Astrocyte (in vitro differentiated cells and primary cell): ENCODE measurements around the gene DNAL1. TPM values are rescaled to one million over a fixed set of nuclear protein-coding genes. Genes with fewer than 3 reads are reported as not detected.
A peak's percentile ranks its signal among the peaks of the same experiment; 100 is the strongest.

ENCODE experiments used
- DNase-seq: peaks from one replicate; pipeline ENCODE4 v3.0.0-alpha.2; 2010; ENCODE audit warnings: low read depth
- FAIRE-seq: peaks from 2 replicates; lab custom pipeline; 2011; peaks lifted over from hg19 to GRCh38; lab: Jason Lieb, UNC
- H2AFZ ChIP-seq: 2 replicates; pipeline ENCODE4 v1.6.0; 2012; ENCODE audit warnings: low read depth, low read length, inconsistent platforms
- H3K27ac ChIP-seq: 2 replicates; pipeline ENCODE4 v1.5.1; 2011; ENCODE audit warnings: low read depth, low read length, inconsistent platforms
- H3K27me3 ChIP-seq: 2 replicates; pipeline ENCODE4 v1.6.0; 2011; ENCODE audit warnings: low read length, inconsistent platforms; ENCODE audit not compliant: insufficient read depth
- H3K36me3 ChIP-seq: 2 replicates; pipeline ENCODE4 v1.5.1; 2011; ENCODE audit warnings: low read length, inconsistent platforms; ENCODE audit not compliant: insufficient read depth
- H3K4me1 ChIP-seq: 2 replicates; pipeline ENCODE4 v1.5.1; 2011; ENCODE audit warnings: low read length, inconsistent platforms; ENCODE audit not compliant: insufficient read depth
- H3K4me2 ChIP-seq: 2 replicates; pipeline ENCODE4 v1.6.0; 2012; ENCODE audit warnings: low read length, inconsistent platforms
- H3K4me3 ChIP-seq: 2 replicates; pipeline ENCODE4 v1.5.1; 2011; ENCODE audit warnings: low read depth, mild to moderate bottlenecking, low read length, inconsistent platforms; ENCODE audit not compliant: insufficient read depth
- H3K79me2 ChIP-seq: 2 replicates; pipeline ENCODE4 v1.6.0; 2012; ENCODE audit warnings: mild to moderate bottlenecking, low read length, inconsistent platforms; ENCODE audit not compliant: insufficient read depth
- H3K9ac ChIP-seq: 2 replicates; pipeline ENCODE4 v1.6.0; 2012; ENCODE audit warnings: mild to moderate bottlenecking, low read length, inconsistent platforms
- H3K9me3 ChIP-seq: 2 replicates; pipeline ENCODE4 v1.5.1; 2012; ENCODE audit warnings: low read depth, mild to moderate bottlenecking, low read length, inconsistent platforms; ENCODE audit not compliant: insufficient read depth
- H4K20me1 ChIP-seq: 2 replicates; pipeline ENCODE4 v1.6.0; 2012; ENCODE audit warnings: low read length, inconsistent platforms; ENCODE audit not compliant: insufficient read depth
- H3K27ac Mint-ChIP-seq: one replicate; pipeline ENCODE4 v1.8.0; 2021; ENCODE audit warnings: mild to moderate bottlenecking, mixed read lengths; ENCODE audit not compliant: unreplicated experiment
- H3K27me3 Mint-ChIP-seq: one replicate; pipeline ENCODE4 v1.8.0; 2021; ENCODE audit warnings: low read depth, mixed read lengths; ENCODE audit not compliant: unreplicated experiment
- H3K36me3 Mint-ChIP-seq: one replicate; pipeline ENCODE4 v1.8.0; 2021; ENCODE audit warnings: low read depth, mixed read lengths; ENCODE audit not compliant: unreplicated experiment
- H3K4me1 Mint-ChIP-seq: one replicate; pipeline ENCODE4 v1.8.0; 2021; ENCODE audit warnings: low read depth, mixed read lengths; ENCODE audit not compliant: unreplicated experiment
- H3K4me3 Mint-ChIP-seq: one replicate; pipeline ENCODE4 v1.8.0; 2021; ENCODE audit warnings: mild to moderate bottlenecking, moderate library complexity, mixed read lengths; ENCODE audit not compliant: unreplicated experiment
- H3K9me3 Mint-ChIP-seq: one replicate; pipeline ENCODE4 v1.8.0; 2021; ENCODE audit warnings: mild to moderate bottlenecking, mixed read lengths; ENCODE audit not compliant: unreplicated experiment
- EZH2 ChIP-seq: IDR thresholded peaks from 2 replicates; pipeline ENCODE4 v1.6.1; 2012; ENCODE audit warnings: mild to moderate bottlenecking, low read length, inconsistent platforms; ENCODE audit not compliant: insufficient read depth
- total RNA-seq: library from RNA; stranded (reverse); gene quantifications from 2 replicates; pipeline ENCODE4 v1.2.1, GENCODE V29; 2021
- TF ChIP-seq, protein P1 (sequence below): IDR thresholded peaks from 2 replicates; pipeline ENCODE4 v1.5.1; 2011; ENCODE audit warnings: low read depth, mild to moderate bottlenecking, inconsistent platforms, low read length, moderate library complexity; ENCODE audit not compliant: insufficient read depth

Gene DNAL1
- total RNA-seq, 1 donor from 2014 or later = 24.9 TPM

DNA sequence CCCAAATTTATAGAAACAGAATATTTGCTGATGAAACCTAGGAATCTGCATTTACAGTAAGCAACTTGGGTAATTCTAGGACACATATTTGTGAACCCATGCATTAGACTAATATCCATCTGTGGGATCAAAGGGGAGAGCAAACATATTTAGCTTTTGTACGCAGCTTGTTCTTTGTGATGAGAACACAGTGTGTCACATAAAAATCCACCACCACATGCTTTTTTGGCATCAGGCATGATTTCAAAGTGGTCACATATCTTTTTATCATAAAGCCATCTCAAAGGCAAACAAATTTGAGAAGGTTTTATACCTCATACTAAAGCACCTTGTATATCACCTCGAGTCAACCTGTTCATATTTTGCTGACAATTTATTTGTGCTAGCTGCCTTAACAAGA, 15.7 kb downstream of the DNAL1 start:
- Histone ChIP-seq H3K79me2 (no peaks in the 10 kb centered on the region), H3K27me3 (no peaks in the 10 kb centered on the region), H4K20me1 (no peaks in the 10 kb centered on the region), H3K4me1 (peaks cover 11% of the 10 kb centered on the region), H3K27ac (no peak overlapping the region), H3K9me3 (no peaks in the 10 kb centered on the region), H3K4me3 (no peak overlapping the region), H3K9ac (no peak overlapping the region), H3K36me3 (peaks cover 9% of the 10 kb centered on the region), H2AFZ (no peak overlapping the region), H3K4me2 (no peak overlapping the region)
- Mint-ChIP-seq H3K27ac (no peak overlapping the region), H3K27me3 (no peaks in the 10 kb centered on the region), H3K9me3 (no peaks in the 10 kb centered on the region), H3K36me3 (peaks cover 4% of the 10 kb centered on the region), H3K4me3 (no peak overlapping the region), H3K4me1 (peaks cover 21% of the 10 kb centered on the region)
- DNase-seq (no peak), FAIRE-seq (no peak)
- TF ChIP-seq, protein P1, sequence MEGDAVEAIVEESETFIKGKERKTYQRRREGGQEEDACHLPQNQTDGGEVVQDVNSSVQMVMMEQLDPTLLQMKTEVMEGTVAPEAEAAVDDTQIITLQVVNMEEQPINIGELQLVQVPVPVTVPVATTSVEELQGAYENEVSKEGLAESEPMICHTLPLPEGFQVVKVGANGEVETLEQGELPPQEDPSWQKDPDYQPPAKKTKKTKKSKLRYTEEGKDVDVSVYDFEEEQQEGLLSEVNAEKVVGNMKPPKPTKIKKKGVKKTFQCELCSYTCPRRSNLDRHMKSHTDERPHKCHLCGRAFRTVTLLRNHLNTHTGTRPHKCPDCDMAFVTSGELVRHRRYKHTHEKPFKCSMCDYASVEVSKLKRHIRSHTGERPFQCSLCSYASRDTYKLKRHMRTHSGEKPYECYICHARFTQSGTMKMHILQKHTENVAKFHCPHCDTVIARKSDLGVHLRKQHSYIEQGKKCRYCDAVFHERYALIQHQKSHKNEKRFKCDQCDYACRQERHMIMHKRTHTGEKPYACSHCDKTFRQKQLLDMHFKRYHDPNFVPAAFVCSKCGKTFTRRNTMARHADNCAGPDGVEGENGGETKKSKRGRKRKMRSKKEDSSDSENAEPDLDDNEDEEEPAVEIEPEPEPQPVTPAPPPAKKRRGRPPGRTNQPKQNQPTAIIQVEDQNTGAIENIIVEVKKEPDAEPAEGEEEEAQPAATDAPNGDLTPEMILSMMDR = no peak
- TF ChIP-seq EZH2 = no peak

- H4K20me1 ChIP-seq = no peaks in the 10 kb centered on the region
- peaks cover 4% of the 10 kb centered on the region for H3K36me3 Mint-ChIP-seq
- H3K4me2 ChIP-seq = no peak overlapping the region
- peaks cover 7% of the 10 kb centered on the region for H3K36me3 ChIP-seq
- H3K27ac Mint-ChIP-seq = no peak overlapping the region
- H3K79me2 ChIP-seq = no peaks in the 10 kb centered on the region
- peaks cover 21% of the 10 kb centered on the region for H3K4me1 Mint-ChIP-seq
- DNase-seq (peak; percentile 55), FAIRE-seq (no peak)
- no peak overlapping the region for H3K4me3 ChIP-seq
- peaks cover 11% of the 10 kb centered on the region for H3K4me1 ChIP-seq
- no peaks in the 10 kb centered on the region for H3K27me3 ChIP-seq
- H2AFZ ChIP-seq = no peak overlapping the region
- H3K4me3 Mint-ChIP-seq = no peak overlapping the region
- H3K9me3 Mint-ChIP-seq = no peaks in the 10 kb centered on the region
- H3K9ac ChIP-seq = no peak overlapping the region
- H3K27ac ChIP-seq = peak overlapping the region; percentile 30
- no peaks in the 10 kb centered on the region for H3K9me3 ChIP-seq
- H3K27me3 Mint-ChIP-seq = no peaks in the 10 kb centered on the region
- TF ChIP-seq, protein P1 = no peak
- TF ChIP-seq EZH2 = no peak
Observed at GRCh38 chr14:73661872-73662271, 17.1 kb downstream of the DNAL1 start.

DNA sequence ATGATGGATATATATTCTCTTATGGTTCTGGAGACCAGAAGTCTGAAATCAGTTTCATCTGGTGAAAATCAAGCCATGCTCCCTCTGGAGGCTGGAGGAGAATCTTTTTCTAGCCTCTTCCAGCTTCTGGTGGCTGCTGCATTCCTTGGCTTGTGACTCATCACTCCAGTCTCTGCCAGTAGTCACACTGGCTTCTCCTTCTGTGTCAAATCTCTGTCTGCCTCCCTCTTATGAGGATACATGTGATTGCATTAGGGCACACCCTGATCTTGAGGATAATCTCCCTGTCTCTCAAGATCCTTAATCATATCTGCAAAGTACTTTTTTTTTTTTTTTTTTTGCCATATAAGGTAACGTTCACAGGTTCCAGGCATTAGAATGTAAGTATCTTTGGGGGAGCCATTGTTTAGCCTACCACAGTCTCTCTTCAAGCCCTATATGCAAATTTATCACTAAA, 17.7 kb downstream of the DNAL1 start:
- H3K4me3 ChIP-seq = no peak overlapping the region
- H4K20me1 ChIP-seq = no peaks in the 10 kb centered on the region
- no peak overlapping the region for H2AFZ ChIP-seq
- Mint-ChIP-seq H3K9me3 (no peaks in the 10 kb centered on the region), H3K36me3 (peaks cover 2% of the 10 kb centered on the region), H3K27ac (peak overlapping the region; percentile 79), H3K4me3 (peak overlapping the region; percentile 43), H3K4me1 (peaks cover 21% of the 10 kb centered on the region), H3K27me3 (no peaks in the 10 kb centered on the region)
- no peaks in the 10 kb centered on the region for H3K79me2 ChIP-seq
- no peak for TF ChIP-seq EZH2
- TF ChIP-seq, protein P1 = peak; percentile 73
- H3K4me1 ChIP-seq = peaks cover 11% of the 10 kb centered on the region
- H3K4me2 ChIP-seq = peak overlapping the region; percentile 15
- H3K9ac ChIP-seq = no peak overlapping the region
- H3K27me3 ChIP-seq = no peaks in the 10 kb centered on the region
- H3K36me3 ChIP-seq = peaks cover 7% of the 10 kb centered on the region
- FAIRE-seq (peak; percentile 99), DNase-seq (peak; percentile 93)
- no peaks in the 10 kb centered on the region for H3K9me3 ChIP-seq
- H3K27ac ChIP-seq = peak overlapping the region; percentile 39
